HG03558 (cell line): Measurements from ENCODE around the gene ILK.

Source experiments
- ATAC-seq: cut with Tn5 transposase; IDR thresholded peaks from one replicate; pipeline ENCODE4 v1.9.1; 2021; ENCODE audit warnings: moderate number of reproducible peaks; ENCODE audit not compliant: unreplicated experiment; ENCODE audit errors: extremely low read depth

Gene ILK

DNA sequence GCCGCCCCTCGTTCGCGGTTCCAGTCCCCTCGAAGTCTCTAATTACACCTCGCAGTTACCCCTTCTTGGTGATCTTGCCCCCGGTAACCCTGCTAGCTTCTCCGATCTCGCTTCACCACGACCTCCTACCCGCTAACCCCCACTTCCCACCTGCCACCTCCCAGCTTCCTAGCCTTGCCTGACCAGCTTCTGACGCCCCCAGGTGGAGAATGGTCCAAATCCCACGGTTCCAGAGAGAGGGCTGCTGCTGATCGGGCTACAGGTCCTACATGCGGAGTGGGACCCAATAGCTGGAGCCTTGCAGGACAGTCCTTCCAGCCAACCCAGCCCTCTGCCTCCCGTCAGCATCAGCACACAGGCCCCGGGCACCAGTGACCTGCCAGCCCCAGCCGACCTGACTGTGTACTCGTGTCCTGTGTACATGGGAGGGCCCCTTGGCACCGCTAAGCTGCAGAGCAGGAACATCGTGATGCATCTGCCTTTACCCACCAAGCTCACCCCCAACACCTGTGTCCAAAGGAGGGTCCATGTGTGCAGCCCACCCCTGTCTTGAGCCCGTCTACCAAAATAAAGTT is 32.1 kb upstream of the ILK start:
- ATAC-seq = no peak

DNA sequence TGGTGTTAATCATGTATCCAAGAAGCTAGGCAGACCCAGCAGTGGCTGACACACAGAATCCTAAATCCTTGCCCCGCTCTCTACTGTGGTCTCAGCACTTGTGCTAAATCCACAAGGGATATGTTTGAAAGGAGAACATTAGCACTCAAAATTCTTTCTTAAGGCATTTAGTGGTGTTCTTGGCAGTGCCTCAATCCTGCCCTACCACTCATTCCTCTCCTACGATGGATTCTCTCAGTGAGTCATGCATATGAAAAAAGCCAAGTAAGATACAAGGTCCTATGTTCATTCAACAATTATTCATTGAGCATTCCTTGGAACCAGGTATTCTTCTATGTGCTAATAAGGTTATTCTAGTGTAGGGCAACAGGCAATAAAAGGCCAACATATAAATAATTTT is 31.4 kb upstream of the ILK start:
- no peak for ATAC-seq

DNA sequence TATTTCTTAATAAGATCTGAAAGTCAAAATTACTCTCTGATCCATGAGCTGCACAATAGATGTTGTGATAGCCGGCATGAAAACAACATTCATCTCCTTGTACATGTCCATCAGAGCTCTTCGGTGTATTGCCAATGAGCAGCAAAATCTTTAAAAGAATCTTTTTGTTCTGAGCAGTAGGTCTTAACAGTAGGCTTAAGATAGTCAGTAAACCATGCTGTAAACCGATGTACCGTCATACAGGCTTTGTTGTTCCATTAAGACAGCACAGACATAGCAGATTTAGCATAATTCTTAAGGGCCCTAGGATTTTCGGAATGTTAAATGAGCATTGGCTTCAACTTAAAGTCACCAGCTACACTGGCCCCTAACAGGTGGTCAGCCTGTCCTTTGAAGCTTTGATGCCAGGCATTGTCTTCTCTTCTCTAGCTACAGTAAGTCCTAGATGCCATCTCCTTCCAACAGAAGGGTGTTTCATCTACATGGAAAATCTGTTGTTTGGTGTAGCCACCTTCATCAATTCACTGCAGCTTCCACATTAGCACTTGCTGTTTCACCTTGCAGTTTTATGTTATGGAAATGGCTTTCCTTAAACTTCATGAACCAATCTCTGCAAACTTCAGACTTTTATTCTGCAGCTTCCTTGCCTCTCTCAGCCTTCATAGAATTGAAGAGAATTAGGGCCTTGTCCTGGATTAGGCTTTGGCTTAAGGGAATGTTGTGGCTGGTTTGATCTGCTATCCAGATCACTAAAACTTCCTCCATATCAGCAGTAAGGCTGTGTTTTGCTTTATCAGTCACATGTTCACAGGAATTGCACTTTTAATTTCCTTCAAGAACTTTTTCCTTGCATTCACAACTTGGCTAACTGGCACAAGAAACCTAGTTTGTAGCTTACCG is 28.5 kb upstream of the ILK start:
- no peak for ATAC-seq

DNA sequence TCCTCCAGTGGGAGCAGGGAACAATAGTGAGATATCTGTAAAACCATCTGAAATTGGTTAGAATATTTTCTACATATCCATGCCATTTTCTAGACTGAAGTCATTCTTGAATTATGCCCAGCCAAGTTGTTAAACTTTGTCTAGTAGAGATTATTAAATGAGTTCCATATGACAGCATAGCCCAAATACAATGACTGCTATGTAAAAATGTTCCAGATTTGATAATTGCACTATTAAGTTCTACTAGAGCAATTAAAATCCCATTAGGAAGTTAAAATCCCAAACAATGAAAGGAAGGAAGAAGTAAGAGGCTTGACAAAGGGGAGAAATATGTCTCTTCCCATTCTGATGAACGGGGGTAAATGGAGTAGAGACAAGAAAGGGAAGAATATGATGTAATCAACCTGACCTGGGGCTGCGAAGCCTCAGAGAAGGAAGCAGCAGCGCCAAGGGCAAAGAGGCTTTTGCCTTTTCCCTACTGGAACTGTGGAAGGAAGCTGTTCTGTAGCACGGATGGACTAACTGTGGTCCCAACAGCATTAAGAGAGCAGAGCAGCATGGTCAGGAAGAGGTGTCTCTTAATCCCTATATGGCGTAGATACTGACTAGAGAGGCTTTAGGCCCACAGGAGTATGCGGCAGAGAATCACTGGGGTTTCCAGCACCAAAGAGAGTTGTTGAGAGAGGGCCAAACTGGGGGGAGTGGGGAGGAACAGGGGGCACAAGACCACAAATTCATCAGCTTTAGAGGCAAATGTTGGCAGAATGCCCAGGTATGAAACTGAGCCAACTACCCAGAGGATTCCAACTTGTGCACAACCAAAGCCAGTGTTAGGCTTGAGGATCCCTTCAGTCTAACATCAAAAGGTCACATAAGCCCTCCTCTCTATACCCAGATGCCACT is 26.9 kb upstream of the ILK start:
- ATAC-seq = no peak

DNA sequence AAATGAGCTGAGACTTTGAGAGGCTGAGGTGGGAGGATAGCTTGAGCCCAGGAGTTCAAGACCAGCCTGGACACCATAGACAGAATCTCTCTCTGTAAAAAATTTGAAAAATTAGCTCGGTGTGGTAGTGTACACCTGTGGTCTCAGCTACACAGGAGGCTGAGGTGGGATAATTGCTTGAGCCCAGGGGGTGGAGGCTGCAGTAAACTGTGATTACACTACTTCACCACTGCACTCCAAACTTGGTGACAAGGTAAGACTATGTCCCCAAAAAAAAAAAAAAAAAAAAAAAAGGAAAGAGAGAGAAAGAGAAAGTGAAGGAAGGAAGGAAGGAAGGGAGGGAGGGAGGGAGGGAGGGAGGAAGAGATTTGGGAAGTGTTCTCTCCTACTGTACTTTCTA is 25.4 kb upstream of the ILK start:
- ATAC-seq = no peak

DNA sequence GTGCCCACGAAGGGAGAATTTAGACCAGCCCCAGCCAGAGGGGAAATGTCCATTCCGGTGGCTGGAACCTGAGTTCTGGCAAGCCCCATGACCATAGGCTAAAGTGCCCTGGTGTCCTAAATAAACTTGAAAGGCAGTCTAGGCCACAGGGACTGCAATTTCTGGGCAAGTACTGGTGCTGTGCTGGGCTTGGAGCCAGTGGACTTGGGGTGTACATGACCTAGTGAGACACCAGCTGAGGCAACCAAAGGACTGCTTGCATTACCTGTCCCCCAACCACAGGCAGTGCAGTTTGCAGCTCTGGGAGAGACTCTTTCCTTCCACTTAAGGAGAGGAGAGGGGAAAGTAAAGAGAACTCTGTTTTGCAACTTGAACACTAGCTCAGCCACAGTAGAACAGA is 23.9 kb upstream of the ILK start:
- no peak for ATAC-seq

DNA sequence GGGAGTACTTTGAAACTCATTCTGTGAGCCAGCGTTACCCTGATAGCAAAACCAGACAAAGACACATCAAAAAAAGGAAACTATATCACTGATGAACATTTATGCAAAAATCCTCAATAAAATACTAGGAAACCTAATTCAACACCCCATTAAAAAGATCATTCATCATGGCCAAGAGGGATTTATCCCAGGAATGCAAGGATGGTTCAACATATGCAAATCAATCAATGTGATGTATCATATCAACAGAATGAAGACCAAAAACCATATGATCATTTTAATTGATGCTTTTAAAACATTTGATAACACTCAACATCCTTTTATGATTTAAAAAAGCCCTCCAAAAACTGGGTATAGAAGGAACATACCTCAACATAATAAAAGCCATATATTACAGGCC is 20.0 kb upstream of the ILK start:
- ATAC-seq = no peak

DNA sequence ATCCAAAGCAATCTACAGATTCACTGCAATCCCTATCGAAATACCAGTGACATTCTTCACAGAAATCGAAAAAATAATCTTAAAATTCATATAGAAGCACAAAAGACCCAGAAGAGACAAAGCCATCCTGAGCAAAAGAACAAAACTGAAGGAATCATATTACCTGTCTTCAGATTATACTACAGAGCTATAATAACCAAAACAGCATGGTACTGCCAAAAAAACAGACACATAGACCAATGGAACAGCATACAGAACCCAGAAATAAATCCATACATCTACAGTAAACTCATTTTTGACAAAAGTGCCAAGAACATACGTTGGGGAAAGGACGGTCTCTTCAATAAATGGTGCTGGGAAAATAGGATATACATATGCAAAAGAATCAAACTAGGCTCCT is 19.0 kb upstream of the ILK start:
- ATAC-seq = no peak

DNA sequence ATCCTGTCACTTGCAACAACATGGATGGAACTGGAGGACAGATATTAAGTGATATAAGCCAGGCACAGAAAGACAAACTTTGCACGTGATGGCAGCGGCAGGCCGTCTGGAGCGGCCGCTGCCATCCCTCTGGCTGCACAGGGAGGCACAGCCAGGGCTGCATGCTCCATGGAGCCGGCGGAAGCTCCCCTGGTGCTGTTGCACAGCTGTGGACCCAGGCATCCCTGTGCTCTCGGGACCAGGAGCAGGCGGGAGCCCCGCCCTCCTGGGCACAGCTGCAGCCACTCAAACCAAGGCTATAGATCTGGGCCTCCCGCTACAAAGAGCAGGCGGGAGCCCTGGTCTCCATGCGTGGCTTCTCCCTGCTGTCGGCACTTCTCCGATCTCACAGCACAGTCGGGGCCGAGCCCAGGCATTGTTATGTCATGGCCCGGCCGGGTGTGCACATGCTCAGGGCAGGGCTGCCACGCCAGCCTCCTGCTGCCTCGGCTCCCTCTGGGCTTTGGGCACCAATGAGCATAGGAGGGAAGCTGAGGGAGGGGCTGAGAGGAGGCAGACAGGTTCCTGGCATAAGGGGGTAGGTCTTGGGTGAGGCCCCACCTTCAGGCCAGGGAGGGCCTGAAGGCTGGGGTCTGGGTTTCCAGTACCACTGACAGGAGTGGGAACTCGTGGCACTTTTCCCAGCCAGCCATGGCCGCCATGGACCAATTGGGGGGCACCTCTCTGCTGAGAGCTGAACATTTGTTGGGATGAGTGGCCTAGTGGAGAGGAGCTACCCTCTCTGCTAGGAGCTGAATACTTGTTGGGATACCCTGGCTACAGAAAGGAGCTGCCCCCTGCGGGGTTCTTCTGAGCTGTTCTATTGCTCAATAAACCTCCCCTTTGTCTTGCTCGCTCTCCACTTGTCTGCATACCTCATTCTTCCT is 16.9 kb upstream of the ILK start:
- ATAC-seq = no peak

DNA sequence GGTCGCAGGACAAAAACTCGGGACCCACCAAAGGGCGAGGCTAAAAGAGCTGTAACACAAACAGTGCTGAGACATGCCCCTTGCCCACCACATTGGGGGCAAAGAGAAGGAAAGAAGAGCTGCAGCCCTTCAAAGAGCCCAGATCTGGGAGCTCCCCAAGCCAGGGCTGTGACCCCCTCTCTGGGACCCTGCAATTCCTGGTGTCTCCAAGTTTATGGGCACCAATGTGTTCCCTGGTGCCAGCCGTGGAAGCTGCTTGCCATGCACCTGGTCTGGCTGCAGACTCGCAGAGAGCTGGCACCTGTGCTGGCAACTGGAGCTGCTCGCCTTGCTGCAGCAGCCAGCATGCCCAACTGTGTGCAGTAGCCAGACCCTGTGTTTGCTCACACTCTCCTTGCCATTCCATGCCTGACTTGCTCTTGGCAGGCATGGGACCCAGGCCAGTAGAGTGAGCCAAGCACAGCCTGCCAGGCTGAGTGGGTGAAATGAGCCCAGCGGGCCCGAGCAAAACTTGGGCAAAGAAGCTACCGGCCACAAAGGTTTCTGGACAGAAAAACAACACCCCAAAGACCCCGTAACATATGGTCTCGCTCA is 16.1 kb upstream of the ILK start:
- ATAC-seq = no peak

DNA sequence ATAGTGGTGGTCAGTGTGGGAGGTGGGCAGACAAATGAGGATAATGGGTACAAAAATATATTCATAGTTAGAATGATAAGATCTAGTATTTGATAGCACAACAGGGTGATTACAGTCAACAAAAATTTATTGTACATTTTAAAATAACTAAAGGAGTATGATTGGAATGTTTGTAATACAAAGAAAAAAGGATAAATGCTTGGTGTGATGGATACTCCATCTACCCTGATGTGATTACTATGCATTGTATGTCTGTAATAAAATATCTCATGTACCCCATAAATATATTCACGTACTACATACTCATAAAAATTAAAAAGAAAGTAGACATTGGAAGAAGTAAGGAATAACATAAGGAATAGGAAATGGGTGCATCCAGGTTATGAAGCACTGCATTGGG is 15.6 kb upstream of the ILK start:
- ATAC-seq = no peak

DNA sequence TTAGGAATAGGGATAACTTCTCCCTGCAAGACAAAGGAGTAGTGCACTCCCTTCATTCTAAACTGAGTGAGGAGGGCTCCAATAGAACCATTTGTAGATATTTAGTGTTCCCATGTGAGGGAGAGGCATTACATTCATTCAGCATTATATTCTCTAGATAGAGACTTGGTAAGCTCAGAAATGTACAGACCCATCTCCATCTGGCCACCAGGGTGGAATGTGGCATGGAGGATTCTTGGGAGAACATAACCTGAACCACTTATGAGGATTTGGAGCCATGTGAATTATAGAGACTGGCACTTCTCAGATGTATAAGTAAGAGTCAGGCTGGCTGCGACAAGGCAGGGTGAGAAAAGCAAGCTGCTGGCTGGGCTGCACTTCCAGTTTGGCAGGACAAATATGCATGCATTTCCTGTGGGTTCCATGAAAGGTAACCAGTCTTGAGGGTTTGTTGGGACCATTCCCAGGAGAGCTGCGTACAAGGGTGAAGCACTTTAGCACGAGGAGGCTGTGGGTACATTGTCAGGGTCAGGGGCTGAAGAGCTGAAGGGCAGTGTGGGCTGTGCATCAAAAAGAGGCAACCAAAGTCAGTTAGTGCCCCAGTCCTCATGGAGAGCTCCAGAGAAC is 9.3 kb upstream of the ILK start:
- ATAC-seq = no peak

DNA sequence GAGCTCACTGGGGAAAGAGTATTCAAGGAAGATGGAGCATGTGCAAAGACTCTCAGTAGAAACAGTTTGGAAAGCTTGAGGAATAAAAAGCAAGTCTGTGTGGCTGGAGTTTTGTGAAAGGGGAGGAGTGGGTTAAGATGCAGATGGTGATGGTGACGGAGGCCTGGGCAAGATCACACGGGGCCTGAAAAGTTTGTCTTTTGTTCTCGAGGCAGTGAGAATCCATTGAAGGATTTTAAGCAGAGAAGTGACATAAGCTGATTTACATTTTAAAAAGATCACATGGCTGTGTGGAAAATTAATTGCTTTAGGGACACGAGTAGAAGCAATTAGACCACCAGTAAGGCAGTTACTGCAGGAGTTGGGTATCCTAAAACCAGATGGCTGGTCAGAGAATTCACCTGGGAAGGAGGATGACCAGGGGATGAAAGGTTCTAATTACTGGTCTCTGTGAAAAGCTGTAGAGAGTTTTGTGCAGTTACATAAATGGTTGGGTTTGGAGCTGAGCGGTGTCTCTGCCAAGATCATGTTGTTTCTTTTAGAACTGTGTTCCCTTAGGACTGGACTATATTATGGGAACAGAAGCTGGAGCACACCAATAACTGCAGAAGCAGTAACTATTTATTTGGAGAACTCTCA is 7.2 kb upstream of the ILK start:
- no peak for ATAC-seq

DNA sequence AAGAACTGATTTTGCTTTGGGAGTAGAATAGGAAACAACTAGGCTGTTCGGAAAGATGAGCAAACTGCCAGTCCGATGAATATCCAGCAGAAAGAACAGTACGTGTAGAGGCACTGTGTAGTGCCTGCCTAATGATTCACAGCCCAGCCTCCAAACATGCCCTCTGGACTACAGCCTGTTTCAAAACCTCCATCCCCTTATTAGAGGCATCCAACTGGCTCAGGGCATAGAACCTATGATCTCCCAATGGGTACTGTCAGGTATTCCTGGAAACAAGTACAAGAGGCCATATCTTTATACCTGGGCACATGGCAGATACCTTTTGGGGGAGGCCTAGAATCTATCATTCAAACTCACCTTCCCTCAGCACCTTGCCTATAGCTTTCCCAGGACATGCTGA is 5.0 kb upstream of the ILK start:
- ATAC-seq = no peak

DNA sequence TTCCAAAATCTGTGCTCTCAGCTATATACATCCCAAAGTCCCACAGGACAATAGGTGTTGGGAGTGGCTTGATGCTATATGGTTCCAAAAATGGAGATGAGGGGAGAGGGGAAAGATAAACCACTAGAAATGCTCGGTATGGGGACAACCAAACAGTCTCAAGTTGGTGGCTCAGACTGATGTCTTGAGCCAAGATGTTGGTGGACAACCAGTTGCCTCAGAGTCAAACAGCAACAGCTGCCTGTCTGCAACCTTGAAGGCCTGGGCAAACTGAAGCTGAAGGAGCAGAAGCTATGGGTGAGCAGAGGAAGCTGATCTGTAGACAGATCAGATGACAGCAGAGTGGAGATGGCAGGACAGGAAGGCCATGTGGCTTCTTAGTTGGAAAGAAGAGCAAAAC is 4.1 kb upstream of the ILK start:
- ATAC-seq = no peak

DNA sequence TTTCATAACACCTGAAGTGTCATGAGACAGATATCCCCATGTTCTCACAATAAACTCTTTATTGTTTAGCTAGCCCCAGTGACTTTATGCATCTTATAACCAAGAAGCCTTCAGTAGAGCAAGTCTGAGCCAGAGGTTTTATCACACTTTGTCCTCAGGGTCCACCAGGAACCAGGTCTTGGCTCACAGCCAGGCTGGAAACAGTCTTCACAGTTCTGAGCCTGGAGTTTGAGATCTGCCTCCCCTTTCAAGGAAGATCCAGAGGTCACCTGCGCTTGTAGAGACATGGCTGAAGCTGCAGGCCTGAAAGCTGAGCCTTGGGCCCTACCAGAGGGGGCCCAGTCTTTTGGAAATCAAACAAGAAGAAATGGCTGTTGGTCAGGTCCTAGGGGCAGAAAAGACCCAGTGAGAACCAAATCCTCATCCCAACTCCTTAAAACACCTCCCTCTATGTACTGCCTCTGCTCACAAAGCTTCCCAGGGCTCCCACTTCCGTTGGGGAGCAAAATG is 3.6 kb upstream of the ILK start:
- no peak for ATAC-seq

DNA sequence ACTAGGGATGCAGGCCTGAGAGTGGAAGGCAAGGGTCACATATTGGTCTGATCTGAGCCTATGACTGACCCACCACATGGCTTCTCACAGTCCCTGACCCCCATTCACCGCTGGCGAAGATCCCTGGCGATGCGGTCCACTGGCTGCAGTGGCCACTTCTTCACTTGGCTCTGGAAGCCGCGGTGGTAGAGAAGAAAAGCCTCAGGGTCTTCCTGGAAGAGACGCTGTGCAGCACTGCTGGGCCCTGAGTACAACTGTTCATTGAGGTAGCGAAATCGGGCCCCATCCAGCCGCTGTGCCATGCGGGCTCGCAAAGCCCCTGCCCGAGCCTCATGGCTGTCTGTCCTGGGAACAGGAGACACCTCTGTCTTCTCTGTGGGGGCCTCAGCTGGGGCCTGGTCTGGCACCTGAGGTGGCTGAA is 2.5 kb upstream of the ILK start:
- ATAC-seq = no peak

DNA sequence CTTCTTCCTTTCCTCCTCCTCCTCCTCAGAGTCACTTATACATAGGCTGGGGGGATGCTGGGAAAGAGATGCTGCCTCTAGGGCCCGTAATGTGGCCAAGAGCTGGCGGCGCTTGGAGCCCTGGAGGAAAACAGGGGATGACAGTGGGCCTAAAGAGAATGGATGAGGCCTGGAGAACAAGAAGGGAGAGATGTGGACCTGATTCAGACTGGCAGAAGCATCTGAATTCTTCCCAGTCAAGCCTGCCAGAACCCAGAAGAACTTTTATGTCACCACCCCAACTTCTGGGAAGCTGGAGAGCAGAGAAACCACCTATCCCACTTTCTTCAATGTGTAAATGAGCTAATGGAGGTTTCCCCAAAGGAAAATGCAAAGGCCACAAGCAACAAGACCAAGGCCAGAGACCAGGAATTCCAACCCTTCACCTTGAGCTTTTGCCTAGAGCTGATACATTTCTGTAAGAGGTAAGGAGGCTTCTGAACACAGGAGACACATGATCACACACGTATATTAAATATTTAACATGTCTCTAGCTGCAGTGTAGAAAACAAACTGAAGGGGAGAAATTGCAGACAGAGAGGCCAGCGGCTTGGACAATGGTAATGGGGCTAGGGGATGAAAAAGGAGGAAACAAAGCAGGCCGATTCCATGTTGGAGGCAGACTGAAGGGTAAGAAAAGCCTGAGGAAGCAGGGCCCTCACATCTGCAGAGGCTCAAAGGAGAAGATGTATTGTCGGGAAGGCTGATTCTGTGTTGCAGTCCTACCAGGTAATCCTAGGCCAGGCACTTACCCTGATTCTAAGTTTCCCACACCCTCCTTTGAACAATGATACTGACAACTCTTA is 1.3 kb upstream of the ILK start:
- no peak for ATAC-seq
